HepG2 (cell line): ENCODE measurements around the gene CISTR.

ENCODE experiments used
- EZH2 ChIP-seq: conservative IDR thresholded peaks from 2 replicates; pipeline ENCODE4 v1.6.1; 2012; ENCODE audit warnings: mild to moderate bottlenecking, low read depth, low read length, moderate library complexity
- MTA3 ChIP-seq: sonication (generic); formaldehyde crosslinking; IDR thresholded peaks from 2 replicates; pipeline ENCODE4 v1.4.0; 2020; ENCODE audit warnings: missing genetic modification reagents
- SMC3 ChIP-seq: IDR thresholded peaks from 2 replicates; pipeline ENCODE4 v1.6.1; 2011; ENCODE audit warnings: low read length, improper control_type of control experiment
- TCF7 ChIP-seq: sonication (generic); IDR thresholded peaks from 2 replicates; pipeline ENCODE4 v1.6.1; 2016; ENCODE audit warnings: antibody characterized with exemption, low read depth
- TF ChIP-seq, protein P1 (sequence below): sonication (generic); formaldehyde crosslinking; IDR thresholded peaks from 2 replicates; pipeline ENCODE4 v1.5.0; 2020; ENCODE audit warnings: missing genetic modification reagents
- TF ChIP-seq, protein P2 (sequence below): sonication (generic); formaldehyde crosslinking; IDR thresholded peaks from 2 replicates; pipeline ENCODE4 v1.5.0; 2020; ENCODE audit warnings: mild to moderate bottlenecking, missing genetic modification reagents, moderate library complexity
- TF ChIP-seq, protein P3 (sequence below): sonication (generic); formaldehyde crosslinking; conservative IDR thresholded peaks from 2 replicates; pipeline ENCODE4 v1.4.0; 2020; ENCODE audit warnings: missing genetic modification reagents
- TF ChIP-seq, protein P4 (sequence below), 2 experiments: fragments of 450-650 bp in 1 of 2; sonication (generic) in 1 of 2; formaldehyde crosslinking; IDR thresholded peaks; 2 replicates each; pipeline versions ENCODE4 v1.5.0 to v1.8.0; 2020 to 2022; ENCODE audit warnings: mild to moderate bottlenecking in 1 of 2, missing genetic modification reagents in 1 of 2

DNA sequence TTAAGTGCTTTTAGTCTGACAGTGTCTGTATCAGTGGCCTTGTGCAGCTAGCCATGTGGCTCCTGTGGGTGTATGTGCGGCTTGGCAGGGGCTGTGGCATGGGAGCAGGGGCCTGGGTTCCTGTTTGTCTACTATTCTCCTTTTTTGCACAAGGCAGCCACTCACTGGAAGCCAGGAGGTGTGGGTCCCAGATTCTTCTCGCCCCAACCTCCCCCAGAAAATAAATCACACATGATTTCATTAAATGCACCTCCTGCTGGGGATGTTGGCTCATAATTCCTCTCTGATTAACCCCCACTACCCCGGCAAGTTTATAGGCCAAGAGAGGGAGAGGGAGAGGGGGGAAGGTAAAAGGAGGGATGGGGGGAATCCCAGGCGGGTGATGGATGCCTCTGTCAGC is 42.1 kb downstream of the CISTR start:
- TF ChIP-seq, protein P1, sequence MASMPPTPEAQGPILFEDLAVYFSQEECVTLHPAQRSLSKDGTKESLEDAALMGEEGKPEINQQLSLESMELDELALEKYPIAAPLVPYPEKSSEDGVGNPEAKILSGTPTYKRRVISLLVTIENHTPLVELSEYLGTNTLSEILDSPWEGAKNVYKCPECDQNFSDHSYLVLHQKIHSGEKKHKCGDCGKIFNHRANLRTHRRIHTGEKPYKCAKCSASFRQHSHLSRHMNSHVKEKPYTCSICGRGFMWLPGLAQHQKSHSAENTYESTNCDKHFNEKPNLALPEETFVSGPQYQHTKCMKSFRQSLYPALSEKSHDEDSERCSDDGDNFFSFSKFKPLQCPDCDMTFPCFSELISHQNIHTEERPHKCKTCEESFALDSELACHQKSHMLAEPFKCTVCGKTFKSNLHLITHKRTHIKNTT (CRISPR knock-in tag): no peak
- TF ChIP-seq MTA3 (CRISPR knock-in tag) (no peak), SMC3 (no peak), EZH2 (no peak), TCF7 (no peak)
- TF ChIP-seq, protein P2, sequence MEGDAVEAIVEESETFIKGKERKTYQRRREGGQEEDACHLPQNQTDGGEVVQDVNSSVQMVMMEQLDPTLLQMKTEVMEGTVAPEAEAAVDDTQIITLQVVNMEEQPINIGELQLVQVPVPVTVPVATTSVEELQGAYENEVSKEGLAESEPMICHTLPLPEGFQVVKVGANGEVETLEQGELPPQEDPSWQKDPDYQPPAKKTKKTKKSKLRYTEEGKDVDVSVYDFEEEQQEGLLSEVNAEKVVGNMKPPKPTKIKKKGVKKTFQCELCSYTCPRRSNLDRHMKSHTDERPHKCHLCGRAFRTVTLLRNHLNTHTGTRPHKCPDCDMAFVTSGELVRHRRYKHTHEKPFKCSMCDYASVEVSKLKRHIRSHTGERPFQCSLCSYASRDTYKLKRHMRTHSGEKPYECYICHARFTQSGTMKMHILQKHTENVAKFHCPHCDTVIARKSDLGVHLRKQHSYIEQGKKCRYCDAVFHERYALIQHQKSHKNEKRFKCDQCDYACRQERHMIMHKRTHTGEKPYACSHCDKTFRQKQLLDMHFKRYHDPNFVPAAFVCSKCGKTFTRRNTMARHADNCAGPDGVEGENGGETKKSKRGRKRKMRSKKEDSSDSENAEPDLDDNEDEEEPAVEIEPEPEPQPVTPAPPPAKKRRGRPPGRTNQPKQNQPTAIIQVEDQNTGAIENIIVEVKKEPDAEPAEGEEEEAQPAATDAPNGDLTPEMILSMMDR (CRISPR knock-in tag): no peak
- TF ChIP-seq, protein P3, sequence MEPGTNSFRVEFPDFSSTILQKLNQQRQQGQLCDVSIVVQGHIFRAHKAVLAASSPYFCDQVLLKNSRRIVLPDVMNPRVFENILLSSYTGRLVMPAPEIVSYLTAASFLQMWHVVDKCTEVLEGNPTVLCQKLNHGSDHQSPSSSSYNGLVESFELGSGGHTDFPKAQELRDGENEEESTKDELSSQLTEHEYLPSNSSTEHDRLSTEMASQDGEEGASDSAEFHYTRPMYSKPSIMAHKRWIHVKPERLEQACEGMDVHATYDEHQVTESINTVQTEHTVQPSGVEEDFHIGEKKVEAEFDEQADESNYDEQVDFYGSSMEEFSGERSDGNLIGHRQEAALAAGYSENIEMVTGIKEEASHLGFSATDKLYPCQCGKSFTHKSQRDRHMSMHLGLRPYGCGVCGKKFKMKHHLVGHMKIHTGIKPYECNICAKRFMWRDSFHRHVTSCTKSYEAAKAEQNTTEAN: no peak
- TF ChIP-seq, protein P4, sequence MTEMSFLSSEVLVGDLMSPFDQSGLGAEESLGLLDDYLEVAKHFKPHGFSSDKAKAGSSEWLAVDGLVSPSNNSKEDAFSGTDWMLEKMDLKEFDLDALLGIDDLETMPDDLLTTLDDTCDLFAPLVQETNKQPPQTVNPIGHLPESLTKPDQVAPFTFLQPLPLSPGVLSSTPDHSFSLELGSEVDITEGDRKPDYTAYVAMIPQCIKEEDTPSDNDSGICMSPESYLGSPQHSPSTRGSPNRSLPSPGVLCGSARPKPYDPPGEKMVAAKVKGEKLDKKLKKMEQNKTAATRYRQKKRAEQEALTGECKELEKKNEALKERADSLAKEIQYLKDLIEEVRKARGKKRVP (CRISPR knock-in tag; IDR thresholded peaks at IDR 0.05): no peak
